Vagina (tissue), 2 donors: ENCODE results near the gene B4GALT6. TPM values are rescaled to one million over a fixed set of nuclear protein-coding genes. Genes with fewer than 3 reads are reported as not detected.

Experiments used
- DNase-seq, 2 donors: peaks; one replicate each; pipeline ENCODE4 v3.0.0-alpha.2; 2017; ENCODE audit errors: extremely low spot score in 2 of 2
- H3K27ac ChIP-seq: fragments of 200-600 bp; sonication (generic); one replicate; pipeline ENCODE4 v1.5.1; 2019
- H3K27me3 ChIP-seq: fragments of 200-600 bp; sonication (generic); one replicate; pipeline ENCODE4 v1.5.1; 2019
- H3K36me3 ChIP-seq, 2 donors: fragments of 200-600 bp; sonication (generic); one replicate each; pipeline ENCODE4 v1.5.1; 2017 to 2019
- H3K4me1 ChIP-seq: fragments of 200-600 bp; sonication (generic); one replicate; pipeline ENCODE4 v1.5.1; 2019
- H3K4me3 ChIP-seq, 2 donors: fragments of 200-600 bp; sonication (generic); 1 replicate in 1 of 2; 2 replicates in 1 of 2; pipeline ENCODE4 v1.5.1; 2016 to 2019
- H3K9me3 ChIP-seq: fragments of 200-600 bp; sonication (generic); one replicate; pipeline ENCODE4 v1.5.1; 2019
- CTCF ChIP-seq, 3 experiments: fragments of 450-650 bp in 2 of 3; fragments of 200-600 bp in 1 of 3; sonication (generic) in 1 of 3; IDR thresholded peaks; one replicate each; pipeline ENCODE4 v1.5.1; 2017 to 2019; ENCODE audit warnings: antibody characterized with exemption in 3 of 3, mild to moderate bottlenecking in 2 of 3, moderate library complexity in 2 of 3
- POLR2A ChIP-seq, 2 donors: fragments of 450-650 bp; IDR thresholded peaks; one replicate each; pipeline ENCODE4 v1.6.1; 2017; ENCODE audit warnings: antibody characterized with exemption in 2 of 2, mild to moderate bottlenecking in 2 of 2, moderate library complexity in 2 of 2
- POLR2AphosphoS5 ChIP-seq, 2 donors: sonication (generic); formaldehyde crosslinking; IDR thresholded peaks; one replicate each; pipeline ENCODE4 v1.9.0; 2017; ENCODE audit warnings: antibody characterized with exemption in 2 of 2, mild to moderate bottlenecking in 2 of 2, low read depth in 1 of 2; ENCODE audit not compliant: insufficient read depth in 1 of 2
- intact Hi-C: fragments of 100-400 bp; cut with DNase I; formaldehyde crosslinking; loops from one replicate; pipeline ENCODE4 v1.15.1; 2023
- total RNA-seq: library from RNA; depleted of rRNA; stranded (reverse); fragments of >200 nt; gene quantifications from one replicate; pipeline ENCODE4 v1.2.3, GENCODE V29; 2016

Gene B4GALT6
- total RNA-seq, 1 donor from 2014 or later = 2.5 TPM

DNA sequence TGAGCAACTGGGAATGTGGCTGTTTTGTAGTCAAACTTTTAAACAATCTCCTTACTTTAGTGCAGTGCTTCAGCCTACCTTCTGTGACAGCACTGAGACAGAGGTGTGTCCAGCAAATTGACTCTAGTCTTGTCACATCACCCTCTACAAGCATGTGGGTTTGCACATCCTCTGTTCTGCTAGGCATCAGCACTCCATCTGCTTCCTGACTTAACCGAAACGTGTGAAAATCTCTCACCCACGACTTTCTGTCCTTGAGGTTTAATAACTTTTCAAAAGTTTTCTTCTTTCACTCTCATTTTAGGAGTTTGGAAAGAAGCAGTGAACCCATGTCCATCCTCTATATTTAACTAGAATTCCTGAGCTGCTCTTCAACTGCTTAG is 50.1 kb downstream of the B4GALT6 start:
- H3K9me3 ChIP-seq = no peaks in the 10 kb centered on the region
- no peak for DNase-seq
- H3K36me3 ChIP-seq = no peaks in the 10 kb centered on the region
- TF ChIP-seq POLR2AphosphoS5 (IDR thresholded peaks at IDR 0.05; ENCODE audit: insufficient read depth in 1 of 2, low read depth in 1 of 2) (no peak), POLR2A (IDR thresholded peaks at IDR 0.05) (no peak)
- intact Hi-C loops = no loop called here
- H3K27ac ChIP-seq = no peak overlapping the region
- H3K27me3 ChIP-seq = no peaks in the 10 kb centered on the region
- H3K4me3 ChIP-seq = no peak overlapping the region
- no peaks in the 10 kb centered on the region for H3K4me1 ChIP-seq

DNA sequence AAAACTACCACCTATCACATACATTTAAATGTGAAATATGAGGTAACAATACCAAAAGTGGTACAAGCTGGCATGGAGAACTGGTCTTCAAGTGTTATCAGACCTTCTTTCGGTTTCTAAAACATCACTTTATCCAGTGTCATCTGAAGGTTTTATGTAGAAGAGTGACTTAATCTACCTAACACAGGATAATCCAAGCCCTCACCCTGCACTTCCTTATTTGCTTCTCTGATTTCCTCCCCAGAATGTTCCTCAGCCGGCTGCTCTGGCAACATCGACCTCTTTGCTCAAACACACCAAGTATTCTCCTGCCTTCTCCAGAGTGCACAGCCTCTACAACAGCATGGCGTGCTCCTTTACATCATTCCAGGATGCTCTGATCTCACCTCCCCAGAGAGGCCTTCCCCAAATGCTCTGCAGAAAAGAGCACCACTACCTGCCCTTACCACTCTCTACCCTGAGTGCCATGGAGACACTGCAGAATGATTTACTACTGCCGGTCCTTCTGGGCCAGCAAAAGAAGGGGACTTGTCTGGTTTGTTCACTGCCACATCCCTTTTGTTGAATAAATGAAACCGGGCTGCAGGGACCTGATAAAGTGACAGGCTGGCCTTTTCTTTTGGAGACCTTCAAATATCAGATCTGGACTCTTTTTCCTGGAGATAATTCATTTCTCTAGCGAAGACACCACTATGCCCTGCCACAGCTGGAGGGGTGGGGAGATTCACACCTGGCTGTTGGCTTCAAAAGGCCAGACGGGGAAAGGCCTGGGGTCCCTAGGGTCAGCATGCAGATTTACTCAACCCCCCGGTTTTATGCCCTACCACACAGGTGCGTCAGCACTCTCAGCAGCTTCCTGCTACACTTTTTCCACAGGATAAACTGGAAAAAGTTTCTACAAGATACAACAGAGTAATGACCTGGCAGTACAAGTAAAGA is 50.7 kb downstream of the B4GALT6 start:
- intact Hi-C loops = no loop called here
- H3K27ac ChIP-seq = no peak overlapping the region
- H3K4me3 ChIP-seq = no peak overlapping the region
- DNase-seq = no peak
- H3K36me3 ChIP-seq = no peaks in the 10 kb centered on the region
- H3K9me3 ChIP-seq = no peaks in the 10 kb centered on the region
- H3K4me1 ChIP-seq = no peaks in the 10 kb centered on the region
- H3K27me3 ChIP-seq = no peaks in the 10 kb centered on the region
- TF ChIP-seq CTCF (IDR thresholded peaks at IDR 0.05) (no peak), POLR2A (IDR thresholded peaks at IDR 0.05) (no peak), POLR2AphosphoS5 (IDR thresholded peaks at IDR 0.05; ENCODE audit: insufficient read depth in 1 of 2, low read depth in 1 of 2) (no peak)

DNA sequence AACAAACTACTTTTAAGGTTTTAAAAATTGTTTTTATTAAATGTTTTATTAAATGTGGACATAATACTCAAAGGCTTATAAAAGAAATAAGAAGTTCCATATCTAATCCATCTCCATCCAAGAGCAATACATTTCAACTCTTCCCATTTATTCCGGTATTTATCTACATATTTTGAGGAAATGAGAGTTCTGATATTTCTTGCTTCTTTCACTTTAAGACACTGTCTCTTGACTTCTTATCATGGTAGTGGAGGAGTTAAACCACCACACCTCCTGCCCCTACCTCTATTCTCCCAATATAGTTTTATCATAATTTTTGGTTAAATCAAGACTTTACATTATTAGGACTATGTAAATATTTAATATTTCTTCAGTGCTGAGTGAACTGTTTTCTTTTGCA is 52.0 kb downstream of the B4GALT6 start:
- Histone ChIP-seq H3K27me3 (no peaks in the 10 kb centered on the region), H3K36me3 (no peaks in the 10 kb centered on the region), H3K9me3 (no peaks in the 10 kb centered on the region), H3K27ac (no peak overlapping the region), H3K4me1 (no peaks in the 10 kb centered on the region), H3K4me3 (no peak overlapping the region)
- no peak for DNase-seq
- intact Hi-C loops = no loop called here
- TF ChIP-seq CTCF (IDR thresholded peaks at IDR 0.05) = no peak
- no peak for TF ChIP-seq POLR2A (IDR thresholded peaks at IDR 0.05)
- no peak for TF ChIP-seq POLR2AphosphoS5 (IDR thresholded peaks at IDR 0.05; ENCODE audit: insufficient read depth in 1 of 2, low read depth in 1 of 2)

GRCh38 chr18:31631526-31631925 is 52.9 kb downstream of the B4GALT6 start:
- no peaks in the 10 kb centered on the region for H3K4me1 ChIP-seq
- H3K4me3 ChIP-seq = no peak overlapping the region
- no peaks in the 10 kb centered on the region for H3K9me3 ChIP-seq
- no peaks in the 10 kb centered on the region for H3K27me3 ChIP-seq
- H3K27ac ChIP-seq = no peak overlapping the region
- TF ChIP-seq POLR2AphosphoS5 (IDR thresholded peaks at IDR 0.05; ENCODE audit: insufficient read depth in 1 of 2, low read depth in 1 of 2) = no peak
- TF ChIP-seq POLR2A (IDR thresholded peaks at IDR 0.05) = no peak
- no peak for TF ChIP-seq CTCF (IDR thresholded peaks at IDR 0.05)
- no peaks in the 10 kb centered on the region for H3K36me3 ChIP-seq
- intact Hi-C loops = no loop called here
- DNase-seq = no peak

- DNase-seq = no peak
- intact Hi-C loops = no loop called here
- no peaks in the 10 kb centered on the region for H3K9me3 ChIP-seq
- no peak overlapping the region for H3K27ac ChIP-seq
- no peaks in the 10 kb centered on the region for H3K36me3 ChIP-seq
- TF ChIP-seq CTCF (IDR thresholded peaks at IDR 0.05) (no peak), POLR2AphosphoS5 (IDR thresholded peaks at IDR 0.05; ENCODE audit: insufficient read depth in 1 of 2, low read depth in 1 of 2) (no peak), POLR2A (IDR thresholded peaks at IDR 0.05) (no peak)
- H3K27me3 ChIP-seq = no peaks in the 10 kb centered on the region
- no peak overlapping the region for H3K4me3 ChIP-seq
- H3K4me1 ChIP-seq = no peaks in the 10 kb centered on the region
Measured at GRCh38 chr18:31630549-31630948, 53.8 kb downstream of the B4GALT6 start.
